Lower lobe of right lung (tissue), 2 donors: Measurements from ENCODE around the gene SLC25A13. TPM values are rescaled to one million over a fixed set of nuclear protein-coding genes. Genes with fewer than 3 reads are reported as not detected.

Source experiments
- ATAC-seq, 2 donors: fragments of 200-7000 bp; cut with Tn5 transposase; one replicate each; pipeline ENCODE4 v1.9.1; 2020 to 2022; ENCODE audit warnings: mild to moderate bottlenecking in 2 of 2, moderate library complexity in 2 of 2
- DNase-seq: peaks from one replicate; pipeline ENCODE4 v3.0.0-alpha.2; 2020
- H3K27ac ChIP-seq: fragments of 200-600 bp; one replicate; pipeline ENCODE4 v1.8.0; 2022
- H3K27me3 ChIP-seq: fragments of 200-600 bp; one replicate; pipeline ENCODE4 v1.8.0; 2022; ENCODE audit warnings: low read depth
- H3K36me3 ChIP-seq: fragments of 200-600 bp; one replicate; pipeline ENCODE4 v1.8.0; 2022; ENCODE audit warnings: mild to moderate bottlenecking
- H3K4me1 ChIP-seq: fragments of 200-600 bp; one replicate; pipeline ENCODE4 v1.8.0; 2022
- H3K4me3 ChIP-seq: fragments of 200-600 bp; one replicate; pipeline ENCODE4 v1.8.0; 2022; ENCODE audit warnings: mild to moderate bottlenecking
- H3K9me3 ChIP-seq: fragments of 200-600 bp; one replicate; pipeline ENCODE4 v1.8.0; 2022
- intact Hi-C: fragments of 100-400 bp; cut with DNase I; formaldehyde crosslinking; loops from one replicate; pipeline ENCODE4 v1.11.0; 2022
- total RNA-seq: library from RNA; stranded (reverse); fragmentation: NEBNext Ultra II Directional; extraction: Animal tissue kit (Norgen Biotek cat#: 25700); gene quantifications from one replicate; pipeline ENCODE4 v1.2.1, GENCODE V29; 2021
- TF ChIP-seq, protein P1 (sequence below): fragments of 200-600 bp; IDR thresholded peaks from one replicate; pipeline ENCODE4 v1.8.0; 2022; ENCODE audit warnings: antibody characterized with exemption, mild to moderate bottlenecking
- donor health status: DM: no; HTN: yes; CAD: no; lungs with severe emphysema.

SLC25A13 gene
- total RNA-seq, 1 donor from 2014 or later, result 24.8 TPM

- TF ChIP-seq, protein P1, sequence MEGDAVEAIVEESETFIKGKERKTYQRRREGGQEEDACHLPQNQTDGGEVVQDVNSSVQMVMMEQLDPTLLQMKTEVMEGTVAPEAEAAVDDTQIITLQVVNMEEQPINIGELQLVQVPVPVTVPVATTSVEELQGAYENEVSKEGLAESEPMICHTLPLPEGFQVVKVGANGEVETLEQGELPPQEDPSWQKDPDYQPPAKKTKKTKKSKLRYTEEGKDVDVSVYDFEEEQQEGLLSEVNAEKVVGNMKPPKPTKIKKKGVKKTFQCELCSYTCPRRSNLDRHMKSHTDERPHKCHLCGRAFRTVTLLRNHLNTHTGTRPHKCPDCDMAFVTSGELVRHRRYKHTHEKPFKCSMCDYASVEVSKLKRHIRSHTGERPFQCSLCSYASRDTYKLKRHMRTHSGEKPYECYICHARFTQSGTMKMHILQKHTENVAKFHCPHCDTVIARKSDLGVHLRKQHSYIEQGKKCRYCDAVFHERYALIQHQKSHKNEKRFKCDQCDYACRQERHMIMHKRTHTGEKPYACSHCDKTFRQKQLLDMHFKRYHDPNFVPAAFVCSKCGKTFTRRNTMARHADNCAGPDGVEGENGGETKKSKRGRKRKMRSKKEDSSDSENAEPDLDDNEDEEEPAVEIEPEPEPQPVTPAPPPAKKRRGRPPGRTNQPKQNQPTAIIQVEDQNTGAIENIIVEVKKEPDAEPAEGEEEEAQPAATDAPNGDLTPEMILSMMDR, result no peak
- intact Hi-C loops, result no loop called here
- peaks cover 3% of the 10 kb centered on the region for H3K36me3 ChIP-seq
- no peak overlapping the region for H3K4me3 ChIP-seq
- ATAC-seq, result no peak
- H3K9me3 ChIP-seq, result no peaks in the 10 kb centered on the region
- no peaks in the 10 kb centered on the region for H3K4me1 ChIP-seq
- no peak for DNase-seq
- no peak overlapping the region for H3K27ac ChIP-seq
- H3K27me3 ChIP-seq, result no peaks in the 10 kb centered on the region
Observed at GRCh38 chr7:96269246-96269994, 52.5 kb downstream of the SLC25A13 start.

DNA sequence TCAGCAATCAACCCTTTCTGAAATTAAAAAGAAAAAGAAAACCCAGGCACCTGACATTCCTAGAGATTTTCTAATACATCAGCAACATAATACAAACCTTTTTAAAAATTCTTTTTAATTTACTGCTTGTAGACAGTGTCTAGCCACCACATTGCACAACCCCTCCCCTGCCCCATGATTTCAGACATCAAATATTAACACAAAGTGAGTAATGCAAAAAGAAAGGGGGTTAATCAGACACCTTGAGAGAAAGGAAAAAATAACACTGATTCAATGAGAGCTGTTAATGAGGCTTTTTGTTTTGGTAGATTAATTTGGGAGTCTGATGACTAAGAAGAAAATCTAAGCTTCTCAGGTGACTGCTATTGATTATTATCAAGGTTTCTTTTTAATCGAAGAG lies 55.3 kb downstream of the SLC25A13 start:
- H3K27ac ChIP-seq, result no peak overlapping the region
- TF ChIP-seq, protein P1, result no peak
- intact Hi-C loops, result no loop called here
- DNase-seq (no peak), ATAC-seq (no peak)
- no peaks in the 10 kb centered on the region for H3K36me3 ChIP-seq
- H3K27me3 ChIP-seq, result no peaks in the 10 kb centered on the region
- no peak overlapping the region for H3K4me3 ChIP-seq
- no peaks in the 10 kb centered on the region for H3K4me1 ChIP-seq
- no peaks in the 10 kb centered on the region for H3K9me3 ChIP-seq

- DNase-seq (no peak), ATAC-seq (no peak)
- no peaks in the 10 kb centered on the region for H3K4me1 ChIP-seq
- no peak overlapping the region for H3K4me3 ChIP-seq
- no peaks in the 10 kb centered on the region for H3K36me3 ChIP-seq
- H3K9me3 ChIP-seq, result no peaks in the 10 kb centered on the region
- TF ChIP-seq, protein P1, result no peak
- H3K27ac ChIP-seq, result no peak overlapping the region
- intact Hi-C loops, result no loop called here
- no peaks in the 10 kb centered on the region for H3K27me3 ChIP-seq
Observed at GRCh38 chr7:96266015-96266414, 55.9 kb downstream of the SLC25A13 start.

DNA sequence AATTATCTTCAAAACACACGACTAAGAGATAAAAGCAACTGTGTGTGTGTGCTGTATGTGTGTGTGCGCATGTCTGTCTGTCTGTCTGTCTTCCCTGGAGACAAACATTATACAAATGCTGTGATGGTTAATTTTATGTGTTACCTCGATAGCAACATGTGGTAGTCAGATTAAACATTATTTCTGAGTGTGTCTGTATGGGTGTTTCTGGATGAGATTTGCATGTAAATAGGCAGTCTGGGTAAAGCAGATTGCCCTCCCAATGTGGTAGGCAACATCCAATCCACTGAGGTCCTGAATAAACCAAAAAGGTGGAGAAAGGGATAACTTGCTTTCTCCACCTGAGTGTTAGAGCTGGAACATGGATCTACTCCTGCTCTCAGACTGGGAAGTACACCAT lies 67.9 kb downstream of the SLC25A13 start:
- intact Hi-C loops, result no loop called here
- H3K4me1 ChIP-seq, result no peaks in the 10 kb centered on the region
- TF ChIP-seq, protein P1, result no peak
- ATAC-seq (no peak), DNase-seq (no peak)
- peaks cover 16% of the 10 kb centered on the region for H3K9me3 ChIP-seq
- H3K4me3 ChIP-seq, result no peak overlapping the region
- H3K27me3 ChIP-seq, result no peaks in the 10 kb centered on the region
- no peak overlapping the region for H3K27ac ChIP-seq
- no peaks in the 10 kb centered on the region for H3K36me3 ChIP-seq

DNA sequence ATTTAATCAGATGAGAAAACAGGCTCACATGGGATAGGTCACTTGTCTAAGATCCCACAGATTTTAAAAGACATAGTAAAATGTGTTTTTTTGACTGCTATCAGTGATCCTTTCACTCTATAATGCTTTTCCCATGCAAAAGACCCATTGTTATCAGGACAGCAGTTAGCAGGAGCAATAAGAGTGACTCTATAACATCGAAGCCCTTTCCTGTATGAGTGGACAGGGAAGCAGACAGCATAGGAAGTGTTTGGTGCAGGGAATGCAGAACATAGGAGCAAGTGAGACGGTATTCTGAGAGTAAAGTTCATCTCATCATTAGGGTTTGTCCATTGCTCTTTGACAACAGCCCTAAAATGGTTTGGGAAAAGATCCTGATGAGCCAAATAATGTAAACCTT lies 68.5 kb downstream of the SLC25A13 start:
- H3K9me3 ChIP-seq, result peaks cover 16% of the 10 kb centered on the region
- H3K4me3 ChIP-seq, result no peak overlapping the region
- no peaks in the 10 kb centered on the region for H3K27me3 ChIP-seq
- ATAC-seq (no peak), DNase-seq (no peak)
- TF ChIP-seq, protein P1, result no peak
- H3K4me1 ChIP-seq, result no peaks in the 10 kb centered on the region
- intact Hi-C loops, result no loop called here
- no peak overlapping the region for H3K27ac ChIP-seq
- H3K36me3 ChIP-seq, result no peaks in the 10 kb centered on the region
